ENCODE measurements around the gene TSHZ2. TPM values are rescaled to one million over a fixed set of nuclear protein-coding genes. Genes with fewer than 3 reads are reported as not detected.

TSHZ2 gene
- total RNA-seq, 2 experiments from 2014 or later: 0.38 to 0.54 TPM

DNA sequence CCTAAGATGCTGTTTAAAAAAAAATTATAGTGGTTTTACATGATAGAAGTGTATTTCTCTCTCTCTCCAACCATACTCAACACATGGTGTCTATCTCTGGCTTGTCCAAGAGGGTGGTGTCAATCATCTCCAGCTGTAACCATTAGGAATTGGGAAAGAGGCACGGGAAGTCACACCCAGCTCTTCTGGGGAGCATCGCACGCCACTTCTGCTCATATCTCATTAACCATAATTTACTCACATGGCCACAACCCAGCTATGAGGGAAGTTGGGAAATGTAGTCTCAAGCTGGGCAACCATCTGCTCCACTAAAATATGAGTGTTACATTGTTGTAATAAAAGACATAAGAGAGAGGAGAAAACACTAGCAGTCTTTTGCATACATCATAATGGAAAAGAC lies 30.4 kb upstream of the TSHZ2 start:
- DNase-seq (no peak), ATAC-seq (no peak)
- CTCF ChIA-PET: no interaction called here
- intact Hi-C loops (cut with micrococcal nuclease): no loop called here
- Mint-ChIP-seq H3K36me3 (ENCODE audit: low read depth) (no peaks in the 10 kb centered on the region), H3K27ac (no peak overlapping the region), H3K27me3 (no peaks in the 10 kb centered on the region), H3K9me3 (no peaks in the 10 kb centered on the region), H3K4me1 (ENCODE audit: low read depth) (no peaks in the 10 kb centered on the region), H3K4me3 (no peak overlapping the region)
- POLR2A ChIA-PET: no interaction called here
- TF ChIP-seq, protein P1, sequence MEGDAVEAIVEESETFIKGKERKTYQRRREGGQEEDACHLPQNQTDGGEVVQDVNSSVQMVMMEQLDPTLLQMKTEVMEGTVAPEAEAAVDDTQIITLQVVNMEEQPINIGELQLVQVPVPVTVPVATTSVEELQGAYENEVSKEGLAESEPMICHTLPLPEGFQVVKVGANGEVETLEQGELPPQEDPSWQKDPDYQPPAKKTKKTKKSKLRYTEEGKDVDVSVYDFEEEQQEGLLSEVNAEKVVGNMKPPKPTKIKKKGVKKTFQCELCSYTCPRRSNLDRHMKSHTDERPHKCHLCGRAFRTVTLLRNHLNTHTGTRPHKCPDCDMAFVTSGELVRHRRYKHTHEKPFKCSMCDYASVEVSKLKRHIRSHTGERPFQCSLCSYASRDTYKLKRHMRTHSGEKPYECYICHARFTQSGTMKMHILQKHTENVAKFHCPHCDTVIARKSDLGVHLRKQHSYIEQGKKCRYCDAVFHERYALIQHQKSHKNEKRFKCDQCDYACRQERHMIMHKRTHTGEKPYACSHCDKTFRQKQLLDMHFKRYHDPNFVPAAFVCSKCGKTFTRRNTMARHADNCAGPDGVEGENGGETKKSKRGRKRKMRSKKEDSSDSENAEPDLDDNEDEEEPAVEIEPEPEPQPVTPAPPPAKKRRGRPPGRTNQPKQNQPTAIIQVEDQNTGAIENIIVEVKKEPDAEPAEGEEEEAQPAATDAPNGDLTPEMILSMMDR (IDR thresholded peaks at IDR 0.05): no peak

DNA sequence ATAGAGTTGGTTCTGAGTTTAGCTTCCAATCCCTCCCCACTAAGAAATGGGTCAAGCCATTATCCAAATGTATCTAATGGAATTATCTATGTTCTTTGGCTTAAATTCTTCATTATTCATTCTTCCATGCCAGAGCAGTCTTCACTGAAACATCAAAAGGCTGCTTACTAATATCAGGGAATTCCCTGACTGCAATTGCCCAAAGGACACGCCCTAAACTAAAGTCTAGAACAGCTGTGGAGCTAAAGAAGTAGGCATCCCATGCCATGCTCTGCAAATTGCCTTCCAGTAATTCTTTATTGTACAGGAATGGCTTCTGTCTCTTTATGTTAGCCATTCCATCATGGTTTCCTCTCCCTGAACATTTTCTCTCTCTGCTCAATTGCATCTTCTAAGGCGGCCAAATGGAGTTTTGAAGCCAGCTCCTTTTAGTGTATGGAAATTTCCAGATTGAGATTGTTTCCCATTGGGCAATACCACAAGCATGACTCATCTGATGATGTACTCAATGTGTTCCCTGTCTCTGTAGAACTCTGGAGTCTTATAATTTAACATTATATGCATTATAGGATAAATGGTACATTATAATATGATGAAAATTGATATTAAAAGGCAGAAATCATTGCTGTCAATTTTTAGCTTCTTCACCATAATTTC lies 28.8 kb upstream of the TSHZ2 start:
- ChIA-PET POLR2A (no interaction called here), CTCF (no interaction called here)

DNA sequence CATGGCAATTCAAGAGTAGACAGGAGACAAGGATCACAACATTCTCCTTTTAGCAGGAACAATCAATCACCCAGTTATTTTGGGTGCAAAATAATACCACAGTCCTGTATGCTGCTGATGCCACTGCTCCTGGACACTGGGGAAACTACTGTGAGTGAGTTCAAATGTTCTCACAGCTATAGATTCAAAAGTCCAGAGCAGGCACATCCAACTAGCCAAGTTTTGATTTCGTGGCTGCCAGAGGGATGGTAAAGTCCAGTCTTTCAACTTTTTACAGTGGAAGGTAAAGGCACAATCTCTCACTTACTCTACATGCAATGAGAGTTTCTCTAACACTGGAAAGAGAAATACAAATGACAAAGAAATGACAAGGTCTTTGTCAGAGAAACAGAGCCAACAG lies 26.9 kb upstream of the TSHZ2 start:
- no peak overlapping the region for H3K4me3 Mint-ChIP-seq
- H3K27ac Mint-ChIP-seq: no peak overlapping the region
- H3K27me3 Mint-ChIP-seq: no peaks in the 10 kb centered on the region
- intact Hi-C loops (cut with micrococcal nuclease): no loop called here
- no peak for ATAC-seq
- CTCF ChIA-PET: no interaction called here
- no peaks in the 10 kb centered on the region for H3K36me3 Mint-ChIP-seq (ENCODE audit: low read depth)
- POLR2A ChIA-PET: no interaction called here
- H3K9me3 Mint-ChIP-seq: no peaks in the 10 kb centered on the region
- no peak for DNase-seq
- TF ChIP-seq, protein P1 (IDR thresholded peaks at IDR 0.05): no peak
- H3K4me1 Mint-ChIP-seq (ENCODE audit: low read depth): no peaks in the 10 kb centered on the region

More for the DNA sequence above, 28.8 kb upstream of the TSHZ2 start:
- intact Hi-C loops (cut with micrococcal nuclease): no loop called here
- H3K9me3 Mint-ChIP-seq: no peaks in the 10 kb centered on the region
- H3K4me3 Mint-ChIP-seq: no peak overlapping the region
- DNase-seq (no peak), ATAC-seq (no peak)
- no peak overlapping the region for H3K27ac Mint-ChIP-seq
- no peaks in the 10 kb centered on the region for H3K27me3 Mint-ChIP-seq
- TF ChIP-seq, protein P1 (IDR thresholded peaks at IDR 0.05): no peak
- no peaks in the 10 kb centered on the region for H3K36me3 Mint-ChIP-seq (ENCODE audit: low read depth)
- H3K4me1 Mint-ChIP-seq (ENCODE audit: low read depth): no peaks in the 10 kb centered on the region

- intact Hi-C loops (cut with micrococcal nuclease): no loop called here
- DNase-seq: no peak
- no peak for ATAC-seq
- Mint-ChIP-seq H3K36me3 (ENCODE audit: low read depth) (no peaks in the 10 kb centered on the region), H3K4me3 (no peak overlapping the region), H3K27me3 (no peaks in the 10 kb centered on the region), H3K4me1 (ENCODE audit: low read depth) (no peaks in the 10 kb centered on the region), H3K9me3 (no peaks in the 10 kb centered on the region), H3K27ac (no peak overlapping the region)
- TF ChIP-seq, protein P1 (IDR thresholded peaks at IDR 0.05): no peak
- POLR2A ChIA-PET: no interaction called here
- CTCF ChIA-PET: no interaction called here
Observed at GRCh38 chr20:52945862-52946522, 26.2 kb upstream of the TSHZ2 start.

GRCh38 chr20:52948491-52948890 lies 23.7 kb upstream of the TSHZ2 start:
- Mint-ChIP-seq H3K36me3 (ENCODE audit: low read depth) (no peaks in the 10 kb centered on the region), H3K27me3 (no peaks in the 10 kb centered on the region), H3K27ac (no peak overlapping the region), H3K4me3 (no peak overlapping the region), H3K9me3 (no peaks in the 10 kb centered on the region), H3K4me1 (ENCODE audit: low read depth) (no peaks in the 10 kb centered on the region)
- CTCF ChIA-PET: no interaction called here
- intact Hi-C loops (cut with micrococcal nuclease): no loop called here
- DNase-seq (no peak), ATAC-seq (no peak)
- TF ChIP-seq, protein P1 (IDR thresholded peaks at IDR 0.05): no peak
- POLR2A ChIA-PET: interaction anchor here (0.6 kb wide), 1 partner anchor 232 kb away, joined by 4 read pairs; no protein-coding TSS in a partner anchor
